GM12892 (cell line): ENCODE results near the gene NOA1.

ENCODE experiments used
- POLR2A ChIP-seq: IDR thresholded peaks from 2 replicates; pipeline ENCODE4 v1.6.1; 2011; ENCODE audit warnings: low read depth, low read length, control low read depth
- POLR2AphosphoS5 ChIP-seq: IDR thresholded peaks from 2 replicates; pipeline ENCODE4 v1.6.1; 2011; ENCODE audit warnings: low read depth, low read length, control low read depth
- TAF1 ChIP-seq: IDR thresholded peaks from 2 replicates; pipeline ENCODE4 v1.6.1; 2011; ENCODE audit warnings: low read depth, mild to moderate bottlenecking, control low read depth, low read length, borderline replicate concordance

- TF ChIP-seq POLR2A (no peak), POLR2AphosphoS5 (no peak), TAF1 (no peak)
These were observed 36.0 kb downstream of the NOA1 start for GRCh38 chr4:56941403-56941802.
